PC-3 (cell line): ENCODE data around the gene TOLLIP. TPM values are rescaled to one million over a fixed set of nuclear protein-coding genes. Genes with fewer than 3 reads are reported as not detected.
"Not testable (repeated sequence)": the region's sequence is repeated elsewhere in the genome, so short reads cannot be mapped to it uniquely, and the experiment has no call there.

Experiments
- ATAC-seq: fragments of 200-7000 bp; cut with Tn5 transposase; 2 replicates; pipeline ENCODE4 v1.9.1; 2020; ENCODE audit warnings: mild to moderate bottlenecking, moderate library complexity
- BruUV-seq: library from RNA; stranded (reverse); fragments of 400-500 nt; replicated peaks from 2 replicates; lab custom pipeline; 2021; lab: Mats Ljungman, UMichigan
- CTCF ChIA-PET: fragments of 300-600 bp; sonication (Branson Sonifier 250); formaldehyde crosslinking; loops from one replicate; lab custom pipeline; 2022; ENCODE audit warnings: antibody characterized with exemption; lab: Charles Lee
- POLR2A ChIA-PET: fragments of 300-600 bp; sonication (Branson Sonifier 250); formaldehyde crosslinking; loops from one replicate; lab custom pipeline; 2022; ENCODE audit warnings: antibody characterized with exemption; ENCODE audit not compliant: unreplicated experiment; lab: Charles Lee
- DNase-seq: peaks from one replicate; pipeline ENCODE4 v3.0.0-alpha.2; 2015
- H2AFZ ChIP-seq: fragments of 300-600 bp; sonication (generic); 2 replicates; pipeline ENCODE4 v1.6.0; 2016; ENCODE audit warnings: antibody characterized with exemption, low read length
- H3F3A ChIP-seq: fragments of 300-600 bp; sonication (generic); one replicate; pipeline ENCODE4 v1.6.0; 2017; ENCODE audit warnings: antibody characterized with exemption, low read length, control low read depth, mild to moderate bottlenecking; ENCODE audit not compliant: unreplicated experiment
- H3K27ac ChIP-seq: fragments of 300-600 bp; sonication (generic); 2 replicates; pipeline ENCODE4 v1.5.1; 2016; ENCODE audit warnings: mild to moderate bottlenecking, low read length
- H3K27me3 ChIP-seq: fragments of 300-600 bp; sonication (generic); 2 replicates; pipeline ENCODE4 v1.6.1; 2016; ENCODE audit warnings: low read length, mixed read lengths
- H3K36me3 ChIP-seq: fragments of 300-600 bp; sonication (generic); 2 replicates; pipeline ENCODE4 v1.6.1; 2016; ENCODE audit warnings: low read depth, mixed run types, low read length, mixed read lengths
- H3K4me1 ChIP-seq: fragments of 300-600 bp; sonication (generic); 2 replicates; pipeline ENCODE4 v1.5.1; 2016; ENCODE audit warnings: low read length; ENCODE audit not compliant: insufficient read depth
- H3K4me2 ChIP-seq: fragments of 300-600 bp; sonication (generic); 2 replicates; pipeline ENCODE4 v1.6.0; 2016; ENCODE audit warnings: low read length
- H3K4me3 ChIP-seq: fragments of 300-600 bp; sonication (generic); 2 replicates; pipeline ENCODE4 v1.5.1; 2016; ENCODE audit warnings: mild to moderate bottlenecking, low read length, mixed read lengths
- H3K79me2 ChIP-seq: fragments of 300-600 bp; sonication (generic); 2 replicates; pipeline ENCODE4 v1.6.1; 2017; ENCODE audit warnings: low read length, mixed read lengths
- H3K9ac ChIP-seq: fragments of 300-600 bp; sonication (generic); 2 replicates; pipeline ENCODE4 v1.6.0; 2016; ENCODE audit warnings: mild to moderate bottlenecking, low read length
- H3K9me2 ChIP-seq: fragments of 300-600 bp; sonication (generic); replicated peaks from 2 replicates; pipeline ENCODE4 v1.6.1; 2016; ENCODE audit warnings: mixed run types, low read length, mixed read lengths
- H3K9me3 ChIP-seq: fragments of 300-600 bp; sonication (generic); 2 replicates; pipeline ENCODE4 v1.6.1; 2016; ENCODE audit warnings: low read length, mixed read lengths
- H4K20me1 ChIP-seq: fragments of 300-600 bp; sonication (generic); 2 replicates; pipeline ENCODE4 v1.6.1; 2016; ENCODE audit warnings: low read length, mixed read lengths
- EZH2 ChIP-seq: fragments of 300-600 bp; sonication (generic); IDR thresholded peaks from one replicate; pipeline ENCODE4 v1.6.1; 2017; ENCODE audit warnings: antibody characterized with exemption, mild to moderate bottlenecking, low read length; ENCODE audit not compliant: unreplicated experiment
- EZH2phosphoT487 ChIP-seq: fragments of 300-600 bp; sonication (generic); IDR thresholded peaks from 2 replicates; pipeline ENCODE4 v1.6.1; 2018; ENCODE audit warnings: mild to moderate bottlenecking, antibody characterized with exemption, low read length, borderline replicate concordance
- intact Hi-C: fragments of 100-400 bp; cut with micrococcal nuclease; formaldehyde crosslinking; loops from 2 replicates; pipeline ENCODE4 v1.9.0; 2023
- total RNA-seq: library from RNA; depleted of rRNA; stranded (reverse); fragments of >200 nt; gene quantifications from 2 replicates; pipeline ENCODE4 v1.2.3, GENCODE V29; 2014
- TF ChIP-seq, protein P1 (sequence below): fragments of 300-600 bp; sonication (generic); conservative IDR thresholded peaks from 2 replicates; pipeline ENCODE4 v1.5.1; 2017; ENCODE audit warnings: antibody characterized with exemption, low read depth, mild to moderate bottlenecking, low read length

Gene TOLLIP
- total RNA-seq, 1 experiment from 2014 or later: 43.2 TPM

DNA sequence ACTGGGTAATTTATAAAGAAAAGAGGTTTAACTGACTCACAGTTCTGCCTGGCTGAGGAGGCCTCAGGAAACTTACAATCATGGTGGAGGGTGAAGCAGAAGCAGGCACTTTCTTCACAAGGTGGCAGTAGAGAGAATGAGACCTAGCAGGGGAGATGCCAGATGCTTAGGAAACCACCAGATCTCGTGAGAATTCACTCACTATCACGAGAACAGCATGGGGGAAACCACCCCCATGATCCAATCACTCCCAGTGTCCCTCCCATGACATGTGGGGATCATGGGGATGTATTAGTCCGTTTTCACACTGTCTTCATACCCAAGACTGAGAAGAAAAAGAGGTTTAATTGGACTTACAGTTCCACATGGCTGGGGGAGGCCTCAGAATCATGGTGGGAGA is 45.0 kb downstream of the TOLLIP start:
- peak; percentile 62 for DNase-seq
- H3K4me2 ChIP-seq, H4K20me1 ChIP-seq, H3K79me2 ChIP-seq, H3K4me3 ChIP-seq, ATAC-seq, H3K27me3 ChIP-seq, H3K36me3 ChIP-seq, POLR2A ChIA-PET, H3F3A ChIP-seq, H3K9ac ChIP-seq, H2AFZ ChIP-seq, CTCF ChIA-PET, H3K27ac ChIP-seq, H3K9me3 ChIP-seq, BruUV-seq, H3K9me2 ChIP-seq: not testable (repeated sequence)
- TF ChIP-seq, protein P1, sequence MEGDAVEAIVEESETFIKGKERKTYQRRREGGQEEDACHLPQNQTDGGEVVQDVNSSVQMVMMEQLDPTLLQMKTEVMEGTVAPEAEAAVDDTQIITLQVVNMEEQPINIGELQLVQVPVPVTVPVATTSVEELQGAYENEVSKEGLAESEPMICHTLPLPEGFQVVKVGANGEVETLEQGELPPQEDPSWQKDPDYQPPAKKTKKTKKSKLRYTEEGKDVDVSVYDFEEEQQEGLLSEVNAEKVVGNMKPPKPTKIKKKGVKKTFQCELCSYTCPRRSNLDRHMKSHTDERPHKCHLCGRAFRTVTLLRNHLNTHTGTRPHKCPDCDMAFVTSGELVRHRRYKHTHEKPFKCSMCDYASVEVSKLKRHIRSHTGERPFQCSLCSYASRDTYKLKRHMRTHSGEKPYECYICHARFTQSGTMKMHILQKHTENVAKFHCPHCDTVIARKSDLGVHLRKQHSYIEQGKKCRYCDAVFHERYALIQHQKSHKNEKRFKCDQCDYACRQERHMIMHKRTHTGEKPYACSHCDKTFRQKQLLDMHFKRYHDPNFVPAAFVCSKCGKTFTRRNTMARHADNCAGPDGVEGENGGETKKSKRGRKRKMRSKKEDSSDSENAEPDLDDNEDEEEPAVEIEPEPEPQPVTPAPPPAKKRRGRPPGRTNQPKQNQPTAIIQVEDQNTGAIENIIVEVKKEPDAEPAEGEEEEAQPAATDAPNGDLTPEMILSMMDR: peak; percentile 38; the same call in 1 of the 2 replicates
- intact Hi-C loops: loop anchor here (5.0 kb wide), 2 partner anchors 62 to 123 kb away; partner anchors contain the start of gene BRSK2
- peaks cover 13% of the 10 kb centered on the region for H3K4me1 ChIP-seq

DNA sequence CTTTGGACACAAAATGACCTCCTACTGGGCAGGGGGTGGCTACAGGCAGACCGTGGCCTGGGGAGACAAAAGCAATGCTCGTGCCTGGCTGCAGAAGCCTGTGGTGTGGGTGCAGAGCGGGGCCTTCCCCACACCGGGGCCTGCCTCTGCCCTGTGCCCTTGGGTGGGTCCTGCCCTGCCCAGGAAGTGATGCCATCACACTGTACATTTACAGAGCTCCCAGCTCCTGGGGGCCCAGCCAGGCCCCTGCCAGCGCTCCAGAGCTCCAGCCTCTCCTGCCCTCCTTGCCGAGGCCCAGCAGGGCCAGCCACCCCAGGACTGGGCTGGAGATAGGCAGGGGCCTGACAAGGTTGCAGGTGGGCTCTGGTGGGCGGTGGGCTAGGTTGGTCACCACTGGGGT is 46.4 kb downstream of the TOLLIP start:
- peak overlapping the region; percentile 38; the same call in 1 of the 2 replicates for H3K9ac ChIP-seq
- no peaks in the 10 kb centered on the region for H4K20me1 ChIP-seq
- no TSS peak for BruUV-seq
- H3K4me3 ChIP-seq: peak overlapping the region; percentile 58
- TF ChIP-seq EZH2 (no peak), EZH2phosphoT487 (no peak)
- TF ChIP-seq, protein P1: no peak
- H3K9me3 ChIP-seq: no peaks in the 10 kb centered on the region
- ChIA-PET POLR2A (no interaction called here), CTCF (no interaction called here)
- ATAC-seq (peak; percentile 31), DNase-seq (no peak)
- no peaks in the 10 kb centered on the region for H3K27me3 ChIP-seq
- H3F3A ChIP-seq: no peaks in the 10 kb centered on the region
- intact Hi-C loops: loop anchor here (5.0 kb wide), 2 partner anchors 61 to 124 kb away; partner anchors contain the start of gene BRSK2
- H3K27ac ChIP-seq: no peak overlapping the region
- H3K79me2 ChIP-seq: no peaks in the 10 kb centered on the region
- H2AFZ ChIP-seq: peak overlapping the region; percentile 58; the same call in 1 of the 2 replicates
- H3K36me3 ChIP-seq: no peaks in the 10 kb centered on the region
- peak overlapping the region; percentile 82 for H3K4me2 ChIP-seq
- H3K4me1 ChIP-seq: peaks cover 13% of the 10 kb centered on the region
- H3K9me2 ChIP-seq: no peaks in the 10 kb centered on the region

DNA sequence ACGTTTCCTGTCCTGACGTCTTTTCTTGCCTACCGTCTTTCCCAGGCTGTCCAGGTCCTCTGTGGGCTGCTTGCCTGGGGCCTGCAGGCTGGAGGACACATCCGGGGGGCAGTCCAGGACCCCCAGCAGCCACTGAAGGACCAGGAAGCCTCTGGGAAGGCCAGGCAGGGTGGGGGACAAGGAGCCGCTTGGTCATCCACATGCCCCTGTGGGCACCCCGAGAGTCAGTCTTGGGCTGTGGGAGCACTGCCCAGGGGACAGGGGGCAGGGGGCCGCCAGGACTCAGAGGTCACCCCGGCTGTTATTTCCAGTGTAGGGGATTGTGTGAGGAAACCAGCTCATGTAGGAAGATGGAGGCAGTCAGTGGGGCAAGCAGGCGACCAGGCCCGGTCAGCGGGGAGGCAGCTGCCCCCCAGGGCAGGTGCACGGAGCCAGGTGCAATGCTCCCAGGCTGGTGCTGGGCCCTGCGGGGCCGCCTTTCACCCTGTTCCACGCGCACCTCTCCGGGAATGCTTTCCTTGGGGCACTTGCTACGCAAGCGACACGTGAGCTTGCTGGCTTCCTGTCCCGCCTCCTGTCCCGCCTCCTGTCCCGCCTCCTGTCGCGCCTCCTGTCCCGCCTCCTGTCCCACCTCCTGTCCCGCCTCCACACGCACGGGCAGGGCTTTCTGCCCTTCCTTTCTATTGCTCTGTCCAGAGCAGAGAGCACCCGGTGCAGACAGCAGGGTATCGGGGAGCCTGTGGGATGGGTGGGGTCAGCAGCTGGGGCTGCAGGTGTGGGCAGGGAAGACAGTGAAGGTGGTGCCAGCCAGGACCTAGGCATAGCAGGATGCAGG is 47.0 kb downstream of the TOLLIP start:
- peaks cover 13% of the 10 kb centered on the region for H3K4me1 ChIP-seq
- H2AFZ ChIP-seq: peak overlapping the region; percentile 58; the same call in 1 of the 2 replicates
- no peaks in the 10 kb centered on the region for H3K36me3 ChIP-seq
- ChIA-PET CTCF (no interaction called here), POLR2A (interaction anchor here (0.6 to 0.7 kb wide), 2 partner anchors 47 to 218 kb away, joined by 5 read pairs; partner anchors contain the start of gene TOLLIP)
- no peaks in the 10 kb centered on the region for H3F3A ChIP-seq
- peak overlapping the region; percentile 58 for H3K4me3 ChIP-seq
- H3K9me2 ChIP-seq: no peaks in the 10 kb centered on the region
- DNase-seq (peak; percentile 83), ATAC-seq (peak; percentile 78)
- no peaks in the 10 kb centered on the region for H3K27me3 ChIP-seq
- TF ChIP-seq EZH2: no peak
- TF ChIP-seq, protein P1: no peak
- peak overlapping the region; percentile 82 for H3K4me2 ChIP-seq
- intact Hi-C loops: loop anchor here (5.0 kb wide), 2 partner anchors 60 to 125 kb away; partner anchors contain the start of gene BRSK2
- H4K20me1 ChIP-seq: no peaks in the 10 kb centered on the region
- BruUV-seq: TSS peak; percentile 94
- peak overlapping the region; percentile 75 for H3K9ac ChIP-seq
- H3K79me2 ChIP-seq: no peaks in the 10 kb centered on the region
- H3K9me3 ChIP-seq: no peaks in the 10 kb centered on the region
- H3K27ac ChIP-seq: peak overlapping the region; percentile 44
